GM12878 (cell line): Measurements from ENCODE around the gene PTBP1.

Experiments used
- CEBPB ChIP-seq, 2 experiments: fragments of 150-350 bp in 1 of 2; IDR thresholded peaks; 2 replicates each; pipeline ENCODE4 v1.6.1; 2012 to 2014; ENCODE audit warnings: low read depth in 2 of 2, low read length in 2 of 2, borderline replicate concordance in 1 of 2, inconsistent platforms in 1 of 2
- MEF2A ChIP-seq: IDR thresholded peaks from 2 replicates; pipeline ENCODE4 v1.6.1; 2011; ENCODE audit warnings: low read depth, mild to moderate bottlenecking, low read length, moderate library complexity; ENCODE audit not compliant: insufficient read depth
- TF ChIP-seq, protein P1 (sequence below), 3 experiments: IDR thresholded peaks in 2 of 3; conservative IDR thresholded peaks in 1 of 3; 2 replicates each; pipeline ENCODE4 v1.5.1; 2011; ENCODE audit warnings: low read depth in 3 of 3, low read length in 3 of 3, mild to moderate bottlenecking in 3 of 3, control low read depth in 2 of 3, moderate library complexity in 2 of 3, inconsistent platforms in 1 of 3, mixed read lengths in 1 of 3; ENCODE audit not compliant: control insufficient read depth in 2 of 3, insufficient read depth in 1 of 3; ENCODE audit errors: extremely low read depth in 1 of 3

DNA sequence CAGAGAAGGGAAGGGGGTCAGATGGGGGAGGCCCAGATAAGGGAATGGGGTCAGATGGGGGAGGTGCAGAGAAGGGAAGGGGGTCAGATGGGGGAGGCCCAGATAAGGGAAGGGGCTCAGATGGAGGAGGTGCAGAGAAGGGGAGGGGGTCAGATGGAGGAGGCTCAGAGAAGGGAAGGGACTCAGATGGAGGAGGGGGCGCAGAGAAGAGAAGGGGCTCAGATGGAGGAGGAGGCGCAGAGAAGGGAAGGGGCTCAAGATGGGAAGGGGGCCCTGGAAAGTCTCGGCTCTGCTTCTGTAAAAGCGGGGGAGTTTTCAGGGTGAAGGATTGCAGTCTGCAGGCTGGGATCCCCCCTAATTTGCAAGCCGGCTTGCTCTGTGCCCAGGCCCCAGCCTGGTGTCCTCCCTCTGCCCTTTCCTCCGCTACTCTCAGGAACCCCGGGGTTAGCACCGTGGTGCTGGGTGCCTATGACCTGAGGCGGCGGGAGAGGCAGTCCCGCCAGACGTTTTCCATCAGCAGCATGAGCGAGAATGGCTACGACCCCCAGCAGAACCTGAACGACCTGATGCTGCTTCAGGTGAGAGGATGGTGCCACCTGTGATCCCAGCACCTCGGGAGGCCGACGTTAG, 32.0 kb downstream of the PTBP1 start:
- TF ChIP-seq, protein P1, sequence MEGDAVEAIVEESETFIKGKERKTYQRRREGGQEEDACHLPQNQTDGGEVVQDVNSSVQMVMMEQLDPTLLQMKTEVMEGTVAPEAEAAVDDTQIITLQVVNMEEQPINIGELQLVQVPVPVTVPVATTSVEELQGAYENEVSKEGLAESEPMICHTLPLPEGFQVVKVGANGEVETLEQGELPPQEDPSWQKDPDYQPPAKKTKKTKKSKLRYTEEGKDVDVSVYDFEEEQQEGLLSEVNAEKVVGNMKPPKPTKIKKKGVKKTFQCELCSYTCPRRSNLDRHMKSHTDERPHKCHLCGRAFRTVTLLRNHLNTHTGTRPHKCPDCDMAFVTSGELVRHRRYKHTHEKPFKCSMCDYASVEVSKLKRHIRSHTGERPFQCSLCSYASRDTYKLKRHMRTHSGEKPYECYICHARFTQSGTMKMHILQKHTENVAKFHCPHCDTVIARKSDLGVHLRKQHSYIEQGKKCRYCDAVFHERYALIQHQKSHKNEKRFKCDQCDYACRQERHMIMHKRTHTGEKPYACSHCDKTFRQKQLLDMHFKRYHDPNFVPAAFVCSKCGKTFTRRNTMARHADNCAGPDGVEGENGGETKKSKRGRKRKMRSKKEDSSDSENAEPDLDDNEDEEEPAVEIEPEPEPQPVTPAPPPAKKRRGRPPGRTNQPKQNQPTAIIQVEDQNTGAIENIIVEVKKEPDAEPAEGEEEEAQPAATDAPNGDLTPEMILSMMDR (IDR thresholded peaks at IDR 0.05 in 2 of 3, conservative IDR thresholded peaks at IDR 0.05 in 1 of 3; ENCODE audit: control insufficient read depth in 2 of 3, extremely low read depth in 1 of 3, insufficient read depth in 1 of 3, low read depth in 3 of 3, low read length in 3 of 3) = no peak
- TF ChIP-seq MEF2A (no peak), CEBPB (IDR thresholded peaks at IDR 0.05; ENCODE audit: borderline replicate concordance in 1 of 2, low read depth in 2 of 2, low read length in 2 of 2) (no peak)
